GM19025 (cell line): Measurements from ENCODE around the gene C1orf226.

ENCODE experiments used
- ATAC-seq: cut with Tn5 transposase; IDR thresholded peaks from one replicate; pipeline ENCODE4 v1.9.1; 2021; ENCODE audit warnings: mild to moderate bottlenecking, low read depth, moderate library complexity; ENCODE audit not compliant: unreplicated experiment

The C1orf226 gene

DNA sequence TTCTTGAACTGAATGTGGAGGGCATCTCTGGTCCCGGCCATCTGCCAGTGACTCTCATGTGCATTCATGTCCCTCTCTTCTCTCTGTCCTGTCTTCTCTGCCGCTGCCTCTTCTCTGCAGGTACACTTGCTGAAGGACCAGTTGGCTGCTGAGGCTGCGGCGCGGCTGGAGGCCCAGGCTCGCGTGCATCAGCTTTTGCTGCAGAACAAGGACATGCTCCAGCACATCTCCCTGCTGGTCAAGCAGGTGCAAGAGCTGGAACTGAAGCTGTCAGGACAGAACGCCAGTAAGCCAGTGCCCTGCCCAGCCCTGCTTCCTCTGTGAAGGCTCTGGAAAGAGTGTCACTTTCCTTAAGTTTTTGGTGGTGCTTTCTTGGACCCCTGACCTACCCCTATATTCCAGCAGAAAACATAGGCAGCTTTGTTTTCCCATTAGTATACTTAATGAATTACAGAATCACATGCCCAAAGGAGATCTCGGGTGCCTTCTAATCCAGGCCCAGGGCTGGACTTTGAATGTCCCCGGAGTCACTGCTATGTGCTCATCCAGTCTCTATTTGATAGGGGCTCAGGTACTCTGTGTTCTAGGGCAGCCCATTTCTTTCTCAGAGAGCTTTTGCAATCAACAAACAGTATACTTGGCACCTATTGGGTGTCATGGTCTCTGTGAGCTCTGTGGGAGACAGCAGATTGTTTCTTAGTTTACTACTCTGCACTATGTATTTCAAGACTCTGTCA is 16.1 kb upstream of the C1orf226 start:
- no peak for ATAC-seq

DNA sequence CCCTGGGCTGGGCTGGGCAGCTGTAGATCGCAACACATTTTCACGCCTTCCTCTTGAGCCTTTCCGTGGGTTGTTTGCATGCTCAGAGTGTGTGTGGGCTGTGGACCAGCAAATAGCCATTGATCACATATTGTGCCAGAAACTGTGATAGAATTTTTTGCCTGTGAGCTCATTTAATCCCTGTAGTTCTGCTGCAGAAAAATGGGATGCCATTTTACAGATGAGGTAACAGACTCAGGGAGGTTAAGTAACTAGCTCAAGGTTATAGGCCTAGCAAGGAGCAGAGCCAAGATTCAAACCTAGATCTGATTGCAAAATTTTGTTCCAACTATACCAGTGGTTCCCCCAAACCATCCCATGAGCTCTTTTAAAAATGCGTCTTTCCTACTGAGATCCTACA is 15.4 kb upstream of the C1orf226 start:
- ATAC-seq = no peak

DNA sequence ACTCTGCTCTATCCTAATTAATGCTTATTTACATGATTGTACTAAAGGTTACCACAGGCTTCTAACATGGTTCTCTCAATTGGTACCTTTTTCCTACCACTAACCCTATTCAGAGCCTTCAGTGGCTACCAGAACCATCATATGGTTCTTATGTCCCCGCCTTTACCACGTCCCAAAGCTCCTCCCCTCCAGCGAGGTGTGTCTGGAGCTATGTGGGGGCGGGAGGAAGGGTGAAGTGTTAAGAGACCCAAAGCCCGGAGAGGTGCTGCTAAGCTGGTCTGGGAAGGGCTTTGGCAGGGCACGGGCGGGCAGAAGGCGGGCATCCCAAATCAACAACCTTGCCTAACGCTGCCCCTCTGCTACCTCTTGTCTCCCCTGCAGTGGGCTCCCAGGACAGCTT is 14.9 kb upstream of the C1orf226 start:
- no peak for ATAC-seq

DNA sequence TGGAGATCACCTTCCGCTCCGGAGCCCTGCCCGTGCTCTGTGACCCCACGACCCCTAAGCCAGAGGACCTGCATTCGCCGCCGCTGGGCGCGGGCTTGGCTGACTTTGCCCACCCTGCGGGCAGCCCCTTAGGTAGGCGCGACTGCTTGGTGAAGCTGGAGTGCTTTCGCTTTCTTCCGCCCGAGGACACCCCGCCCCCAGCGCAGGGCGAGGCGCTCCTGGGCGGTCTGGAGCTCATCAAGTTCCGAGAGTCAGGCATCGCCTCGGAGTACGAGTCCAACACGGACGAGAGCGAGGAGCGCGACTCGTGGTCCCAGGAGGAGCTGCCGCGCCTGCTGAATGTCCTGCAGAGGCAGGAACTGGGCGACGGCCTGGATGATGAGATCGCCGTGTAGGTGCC is 14.5 kb upstream of the C1orf226 start:
- ATAC-seq = no peak

DNA sequence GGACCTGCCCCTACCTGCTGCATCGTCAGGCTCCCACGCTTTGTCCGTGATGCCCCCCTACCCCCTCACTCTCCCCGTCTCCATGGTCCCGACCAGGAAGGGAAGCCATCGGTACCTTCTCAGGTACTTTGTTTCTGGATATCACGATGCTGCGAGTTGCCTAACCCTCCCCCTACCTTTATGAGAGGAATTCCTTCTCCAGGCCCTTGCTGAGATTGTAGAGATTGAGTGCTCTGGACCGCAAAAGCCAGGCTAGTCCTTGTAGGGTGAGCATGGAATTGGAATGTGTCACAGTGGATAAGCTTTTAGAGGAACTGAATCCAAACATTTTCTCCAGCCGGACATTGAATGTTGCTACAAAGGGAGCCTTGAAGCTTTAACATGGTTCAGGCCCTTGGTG is 13.8 kb upstream of the C1orf226 start:
- no peak for ATAC-seq

DNA sequence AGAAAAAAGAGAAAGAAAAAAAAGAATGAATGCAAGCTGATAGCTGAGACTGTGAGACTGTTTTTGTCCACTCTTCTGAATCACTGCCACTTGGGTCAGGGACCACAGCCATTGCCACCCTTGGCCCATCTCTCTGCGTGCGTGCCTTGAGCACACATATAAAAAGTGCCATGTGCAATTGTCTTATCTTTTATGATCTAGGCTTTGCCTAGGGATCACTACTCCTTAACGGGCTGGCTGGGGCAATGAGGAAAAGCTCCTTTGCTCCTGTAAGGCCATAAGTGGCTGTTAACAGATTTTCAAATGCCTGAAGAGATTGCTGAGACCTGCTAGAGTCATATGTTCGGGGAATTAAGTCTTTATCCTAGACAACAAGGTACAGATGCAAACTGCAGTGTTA is 13.1 kb upstream of the C1orf226 start:
- no peak for ATAC-seq

DNA sequence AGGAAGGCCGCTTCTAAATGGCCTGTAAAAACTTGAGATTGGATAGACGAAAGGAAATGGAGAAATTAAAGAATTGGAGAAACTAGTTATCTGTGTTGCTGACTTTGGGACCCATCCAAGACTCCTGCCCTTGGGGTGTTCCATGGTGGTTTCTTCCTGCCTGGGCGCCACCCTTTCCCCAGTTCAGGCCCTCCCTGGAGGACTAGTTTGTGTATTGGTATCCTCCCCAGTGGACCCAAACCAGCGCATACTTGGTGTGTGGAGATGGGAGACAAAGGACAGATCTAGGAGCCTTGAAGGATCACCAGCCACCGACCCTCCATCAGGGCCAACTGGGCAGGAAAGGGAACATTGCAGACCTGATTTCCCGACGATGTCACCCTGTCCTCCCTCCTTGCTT is 12.0 kb upstream of the C1orf226 start:
- no peak for ATAC-seq

DNA sequence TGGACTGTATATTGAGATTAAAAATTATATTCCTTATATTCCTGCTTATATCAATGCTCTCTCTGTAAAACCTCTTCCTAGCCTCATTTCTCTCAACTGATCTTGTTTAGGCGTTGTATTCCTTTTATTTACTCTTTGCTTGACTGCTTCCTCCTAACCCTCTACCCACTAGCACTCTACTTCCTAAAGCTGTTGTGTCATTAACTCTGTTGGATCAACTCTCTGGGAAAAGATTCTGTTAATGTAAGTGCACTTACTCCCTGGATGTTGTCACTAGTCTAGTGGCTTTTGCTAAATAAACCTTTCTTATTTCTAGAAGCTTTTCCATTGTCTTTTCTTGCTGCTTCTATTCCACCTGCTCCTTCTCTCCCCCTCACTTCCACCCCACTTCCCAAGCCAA is 11.4 kb upstream of the C1orf226 start:
- ATAC-seq = no peak

DNA sequence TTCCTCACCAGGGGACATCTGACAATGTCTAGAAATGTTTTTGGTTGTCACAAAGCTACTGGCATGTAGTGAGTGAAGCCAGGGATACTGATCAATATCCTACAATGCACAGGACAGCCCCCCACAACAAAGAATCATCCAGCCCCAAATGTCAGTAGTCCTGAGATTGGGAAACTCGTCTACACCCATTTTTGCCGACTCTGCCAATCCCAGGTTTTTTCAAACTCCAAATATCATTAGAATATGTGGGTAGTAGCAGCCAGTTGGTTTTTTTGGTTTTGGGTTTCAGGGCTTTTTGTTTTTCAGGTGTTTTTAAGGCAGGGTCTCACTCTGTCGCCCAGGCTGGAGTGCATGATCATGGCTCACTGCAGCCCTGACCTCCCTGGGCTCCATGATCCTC is 10.8 kb upstream of the C1orf226 start:
- no peak for ATAC-seq

DNA sequence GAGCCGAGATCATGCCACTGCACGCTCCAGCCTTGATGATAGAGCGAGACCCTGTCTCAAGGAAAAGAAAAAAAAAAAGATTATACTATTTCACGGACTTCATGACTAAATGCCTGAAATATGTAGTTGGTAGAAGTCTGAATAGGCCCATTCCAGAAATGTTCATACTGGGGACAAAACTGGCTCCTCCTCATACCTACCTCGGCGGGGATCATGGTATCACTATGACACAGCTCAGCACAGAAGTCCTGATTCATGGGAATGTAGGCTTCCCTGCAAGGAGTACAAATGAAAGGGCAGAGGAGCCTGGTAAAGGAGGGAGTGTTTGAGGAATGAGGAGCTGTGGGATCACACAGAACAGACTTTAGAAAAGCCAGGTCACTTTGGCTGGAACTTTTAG is 9.9 kb upstream of the C1orf226 start:
- ATAC-seq = no peak

DNA sequence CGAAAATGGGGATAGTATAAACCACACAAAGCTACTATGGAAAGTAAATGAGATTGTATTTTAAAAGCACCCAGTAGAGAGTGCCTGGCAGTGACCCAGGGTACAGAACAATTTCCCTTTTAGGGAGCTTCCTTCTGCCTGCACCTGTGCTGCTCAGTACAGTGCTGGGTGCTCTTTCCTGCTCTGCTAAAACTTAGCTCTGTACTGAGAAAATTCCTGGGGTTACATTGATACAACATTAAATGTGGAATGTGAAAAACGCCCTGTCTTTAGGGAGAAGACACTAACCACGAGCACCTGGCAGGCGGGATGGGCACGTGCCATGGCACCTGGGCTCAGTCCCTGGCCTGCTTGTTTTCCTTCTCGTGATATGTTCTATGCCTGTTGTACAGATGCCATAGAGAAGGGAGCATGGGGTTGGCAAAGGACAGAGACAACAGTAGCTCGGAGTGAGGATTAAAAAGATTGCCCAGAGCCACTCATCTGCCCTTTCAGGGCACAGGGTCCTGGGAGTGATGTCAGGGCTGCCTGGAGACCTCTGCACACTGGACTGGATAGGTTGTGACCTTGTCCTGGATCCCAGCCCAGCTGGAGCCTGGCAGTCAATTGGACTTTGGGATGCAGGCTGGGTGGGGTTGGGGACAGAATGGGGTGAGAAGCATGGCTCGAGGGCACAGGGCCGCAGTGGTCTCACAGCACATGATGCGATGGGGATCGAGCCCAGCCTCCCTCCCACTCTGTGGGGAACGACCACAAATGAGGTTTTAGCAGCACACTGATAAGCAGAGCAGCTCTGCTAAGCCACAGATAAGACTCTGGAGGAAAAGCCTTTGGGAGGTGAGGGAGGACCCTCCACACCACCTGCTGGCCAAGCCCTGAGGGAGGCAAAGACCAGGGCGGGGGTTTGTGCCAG is 9.1 kb upstream of the C1orf226 start:
- ATAC-seq = no peak

DNA sequence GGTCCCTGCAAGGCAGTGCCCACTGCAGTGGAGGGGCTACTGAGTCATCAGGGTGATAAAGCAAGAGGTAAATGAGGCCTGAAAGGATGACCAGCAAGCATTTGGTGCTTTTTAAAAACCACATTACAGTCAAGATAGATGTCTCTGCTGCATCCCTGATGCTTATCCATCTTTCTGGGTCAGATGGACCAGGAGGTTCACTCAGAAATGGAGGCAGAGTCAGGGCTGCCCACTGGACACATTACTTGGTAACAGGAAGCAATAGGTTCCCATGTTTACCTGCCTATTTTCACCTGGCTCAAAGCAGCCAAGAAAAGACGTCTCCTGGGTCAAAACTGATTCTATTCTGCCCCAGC is 8.5 kb upstream of the C1orf226 start:
- ATAC-seq = no peak

DNA sequence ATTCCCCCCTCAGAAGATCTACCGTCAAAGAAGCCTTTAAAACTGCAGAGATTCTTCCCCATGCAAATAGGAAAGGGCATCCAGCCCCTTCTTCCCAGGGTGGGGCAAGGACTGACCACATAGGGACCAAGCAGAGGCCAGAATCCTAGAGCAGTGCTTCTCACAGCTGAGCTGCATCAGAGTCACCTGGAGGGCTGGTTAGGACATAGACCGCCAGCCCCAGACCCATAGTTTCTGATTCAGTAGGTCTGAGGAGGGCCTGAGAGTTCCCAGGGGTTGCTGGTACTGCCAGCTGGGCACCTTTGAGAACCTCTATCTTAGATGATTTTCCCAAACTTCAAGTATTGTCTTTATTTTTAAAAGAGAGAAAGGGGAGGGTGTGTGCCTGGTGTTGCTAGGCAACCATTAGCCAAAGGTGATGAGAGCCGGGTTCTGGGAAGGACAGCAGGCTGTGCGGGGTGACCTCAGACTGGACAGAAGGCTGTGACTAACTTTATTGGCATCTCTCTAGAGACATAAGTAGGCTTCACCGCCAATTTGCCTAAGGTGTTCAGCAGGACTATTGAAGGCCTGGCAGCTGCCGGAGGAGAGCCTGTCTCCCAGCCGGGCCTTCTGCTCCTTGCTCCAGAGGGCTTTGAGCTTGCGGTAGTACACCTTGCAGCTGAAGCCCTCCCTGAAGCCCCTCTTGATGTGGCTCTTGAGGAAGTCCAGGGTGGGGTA is 7.8 kb upstream of the C1orf226 start:
- no peak for ATAC-seq

DNA sequence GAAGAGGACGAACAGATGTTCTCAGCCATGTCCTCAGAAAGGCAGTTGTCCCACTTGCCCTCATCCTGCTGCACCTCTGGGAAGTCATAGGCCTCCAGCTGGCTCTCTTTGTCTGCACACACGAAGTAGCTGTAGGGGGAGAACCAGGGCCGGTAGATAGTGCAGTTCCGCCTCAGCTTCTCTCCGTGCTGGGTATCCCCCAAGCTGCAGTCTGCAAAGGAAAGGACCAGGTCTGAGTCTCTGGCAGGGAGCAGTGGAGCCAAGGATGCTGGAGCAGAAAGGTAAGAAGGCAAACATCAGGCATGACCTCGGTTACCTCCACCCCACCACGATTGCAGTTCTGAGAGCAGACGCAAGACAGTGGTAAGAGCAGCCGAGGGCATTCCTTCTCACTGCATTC is 7.1 kb upstream of the C1orf226 start:
- no peak for ATAC-seq

DNA sequence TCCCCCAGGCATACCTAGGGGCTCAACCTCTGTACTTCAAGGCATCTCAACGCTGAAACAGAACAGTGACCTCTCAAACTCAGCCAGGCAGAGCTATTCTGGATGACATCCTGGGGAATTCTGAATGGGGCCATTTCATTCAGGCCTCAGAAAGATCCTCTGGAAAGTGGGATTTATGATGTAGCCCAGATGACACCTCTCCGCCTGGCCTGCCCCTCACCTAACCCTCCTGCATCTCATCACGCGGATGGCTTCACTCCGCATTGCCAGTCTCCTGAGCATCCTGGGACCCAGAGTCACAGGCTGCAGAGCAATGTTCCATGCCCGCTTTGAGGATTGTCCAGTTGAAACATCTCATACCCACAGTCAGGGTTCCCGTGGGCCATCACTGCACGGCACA is 6.1 kb upstream of the C1orf226 start:
- no peak for ATAC-seq

DNA sequence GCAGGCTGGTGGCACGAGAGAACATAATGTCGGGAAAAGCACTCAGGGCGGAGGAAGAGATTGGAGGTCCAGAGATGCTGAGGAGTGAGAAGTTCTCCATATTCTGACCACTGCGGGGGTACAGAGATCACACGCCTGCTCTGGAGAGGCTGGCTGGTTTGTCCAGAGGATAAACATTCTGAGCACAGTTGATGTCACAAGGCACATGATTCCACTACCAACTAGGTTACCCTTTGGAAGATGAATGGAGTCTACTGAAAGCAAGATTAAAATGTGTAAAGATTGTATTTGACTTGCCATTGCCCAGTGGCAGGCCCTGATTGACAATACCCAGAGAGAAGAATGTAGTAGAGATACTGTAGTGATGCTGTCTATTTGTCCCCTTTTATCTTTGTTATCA is 4.8 kb upstream of the C1orf226 start, which contains the start of gene SPATA46:
TSS of gene SPATA46 (minus strand) at position 164 of the 400 bp plus-strand sequence. CDS start at position 100, 64 bp downstream.
- no peak for ATAC-seq

DNA sequence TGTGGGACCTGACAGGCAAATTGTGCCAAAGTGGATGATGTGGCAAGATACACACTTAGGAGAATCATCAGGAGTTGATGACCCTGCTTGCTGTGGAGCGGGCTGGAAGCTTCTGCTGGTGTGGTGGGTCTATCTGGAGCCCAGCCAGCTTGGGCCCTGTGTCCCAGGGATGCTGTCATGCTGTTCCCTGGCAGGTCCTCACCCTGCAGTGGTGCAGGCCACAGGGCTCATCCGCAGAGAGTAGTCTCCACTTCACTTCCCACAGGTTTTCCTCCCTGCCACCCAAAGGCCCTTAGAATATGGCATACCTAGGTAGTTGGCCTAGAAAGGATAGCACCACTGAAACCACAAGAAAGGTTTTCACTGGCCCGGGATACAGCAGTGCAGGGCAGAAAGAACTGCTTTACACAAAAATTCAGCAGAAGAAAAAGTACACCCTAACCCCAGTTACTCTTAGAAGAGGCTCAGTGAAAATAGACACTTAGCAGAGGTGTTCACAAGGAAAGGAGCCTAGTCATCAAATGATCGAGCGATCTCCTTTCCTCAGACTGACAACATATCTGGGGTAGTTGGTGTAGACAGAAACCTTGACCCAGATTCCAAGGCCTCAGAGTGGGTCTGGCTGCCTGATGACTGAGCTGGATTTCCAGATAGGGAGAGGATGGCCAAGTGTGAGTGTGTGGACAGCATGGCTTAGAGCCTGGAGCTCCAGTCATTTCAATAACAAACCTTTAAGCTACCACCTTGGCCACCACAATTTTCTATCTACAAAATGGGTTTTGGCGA is 1.3 kb upstream of the C1orf226 start:
- ATAC-seq = no peak

DNA sequence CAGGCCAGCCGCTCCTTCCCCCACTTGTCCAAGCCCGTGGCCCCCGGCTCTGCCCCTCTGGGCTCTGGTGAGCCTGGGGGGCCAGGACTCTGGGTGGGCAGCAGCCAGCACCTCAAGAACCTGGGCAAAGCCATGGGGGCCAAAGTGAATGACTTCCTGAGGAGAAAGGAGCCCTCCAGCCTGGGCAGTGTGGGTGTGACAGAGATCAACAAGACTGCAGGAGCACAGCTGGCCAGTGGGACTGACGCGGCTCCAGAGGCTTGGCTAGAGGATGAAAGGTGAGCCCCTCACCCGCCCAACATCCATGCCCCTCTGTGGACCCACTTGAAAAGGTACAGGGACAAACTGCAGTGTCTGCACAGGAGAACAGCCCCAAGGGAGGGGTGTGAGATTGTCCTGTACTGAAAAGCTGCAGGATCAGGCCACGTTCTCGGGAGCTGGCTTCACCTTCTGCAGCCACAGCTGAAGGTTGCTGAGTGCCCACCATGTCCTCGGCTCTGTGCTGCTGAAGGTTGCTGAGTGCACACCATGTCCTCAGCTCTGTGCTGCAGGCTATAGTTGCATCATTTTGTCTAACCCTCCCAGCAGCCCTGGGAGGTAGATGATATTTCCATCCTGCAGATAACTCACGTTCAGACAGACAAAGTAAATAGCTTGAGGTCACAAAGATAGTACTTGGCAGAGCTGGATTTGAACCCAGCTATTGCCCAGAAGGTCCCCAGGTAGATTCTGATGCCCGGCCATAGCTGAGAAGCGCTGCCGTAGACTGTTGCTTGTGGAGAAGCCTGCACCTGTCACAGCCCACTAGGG is 618 bp downstream of the C1orf226 start:
- no peak for ATAC-seq

DNA sequence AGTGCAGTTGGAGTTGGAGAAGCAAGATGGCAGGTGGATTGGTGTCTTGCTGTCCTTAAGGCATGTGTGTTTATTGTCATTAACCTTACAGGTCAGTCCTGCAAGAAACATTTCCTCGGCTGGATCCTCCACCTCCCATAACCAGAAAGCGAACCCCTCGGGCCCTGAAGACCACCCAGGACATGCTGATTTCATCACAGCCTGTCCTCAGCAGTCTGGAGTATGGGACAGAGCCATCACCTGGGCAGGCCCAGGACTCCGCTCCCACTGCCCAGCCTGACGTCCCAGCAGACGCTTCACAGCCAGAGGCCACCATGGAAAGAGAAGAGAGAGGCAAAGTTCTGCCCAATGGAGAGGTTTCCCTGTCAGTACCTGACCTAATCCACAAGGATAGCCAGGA is 1.6 kb downstream of the C1orf226 start:
- ATAC-seq = no peak

DNA sequence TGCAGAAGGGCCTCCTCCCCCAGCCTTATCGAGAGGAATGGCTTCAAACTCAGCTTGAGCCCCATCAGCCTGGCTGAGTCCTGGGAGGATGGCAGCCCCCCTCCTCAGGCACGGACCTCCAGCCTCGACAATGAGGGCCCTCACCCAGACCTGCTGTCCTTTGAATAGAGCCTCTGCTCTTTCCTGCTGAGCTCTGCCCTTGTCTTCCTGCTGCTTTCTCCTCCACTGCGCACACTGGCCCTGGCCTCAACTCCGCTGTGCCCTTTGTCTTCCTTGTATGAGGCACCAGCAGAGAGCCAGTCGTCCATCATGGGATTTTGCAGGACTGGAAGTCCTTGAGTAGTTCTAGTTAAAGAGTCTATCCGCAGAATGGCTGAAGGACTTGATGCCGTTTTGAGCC is 2.0 kb downstream of the C1orf226 start:
- ATAC-seq = no peak
